ENCODE data around the gene SLC24A4.

Gene SLC24A4

GRCh38 chr14:92302481-92302880, 20.5 kb upstream of the SLC24A4 start:
- ATAC-seq (ENCODE audit: low read depth) = no peak

GRCh38 chr14:92308716-92309115, 14.2 kb upstream of the SLC24A4 start:
- Mint-ChIP-seq H3K36me3 (no peaks in the 10 kb centered on the region), H3K4me1 (no peaks in the 10 kb centered on the region), H3K9me3 (no peaks in the 10 kb centered on the region), H3K27ac (no peak overlapping the region), H3K4me3 (no peak overlapping the region), H3K27me3 (peaks cover 6% of the 10 kb centered on the region)
- no peak for ATAC-seq (ENCODE audit: low read depth)
- no peak for DNase-seq (ENCODE audit: low spot score in 2 of 2)

More at GRCh38 chr14:92302481-92302880, 20.5 kb upstream of the SLC24A4 start:
- DNase-seq (ENCODE audit: low spot score in 2 of 2) = no peak
- Mint-ChIP-seq H3K4me3 (no peak overlapping the region), H3K4me1 (no peaks in the 10 kb centered on the region), H3K27ac (no peak overlapping the region), H3K36me3 (no peaks in the 10 kb centered on the region), H3K9me3 (no peaks in the 10 kb centered on the region), H3K27me3 (peaks cover 20% of the 10 kb centered on the region)

GRCh38 chr14:92309968-92310530, 12.9 kb upstream of the SLC24A4 start:
- Mint-ChIP-seq H3K27me3 (peaks cover 6% of the 10 kb centered on the region), H3K9me3 (no peaks in the 10 kb centered on the region), H3K27ac (no peak overlapping the region), H3K4me3 (no peak overlapping the region), H3K36me3 (no peaks in the 10 kb centered on the region), H3K4me1 (no peaks in the 10 kb centered on the region)
- ATAC-seq (ENCODE audit: low read depth) (no peak), DNase-seq (ENCODE audit: low spot score in 2 of 2) (no peak)

- Mint-ChIP-seq H3K27me3 (peaks cover 6% of the 10 kb centered on the region), H3K4me3 (no peak overlapping the region), H3K36me3 (no peaks in the 10 kb centered on the region), H3K9me3 (no peaks in the 10 kb centered on the region), H3K27ac (no peak overlapping the region), H3K4me1 (no peaks in the 10 kb centered on the region)
- DNase-seq (ENCODE audit: low spot score in 2 of 2) = no peak
- no peak for ATAC-seq (ENCODE audit: low read depth)
These were observed 12.1 kb upstream of the SLC24A4 start for GRCh38 chr14:92310776-92311375.

GRCh38 chr14:92314182-92314581, 8.8 kb upstream of the SLC24A4 start:
- Mint-ChIP-seq H3K9me3 (peaks cover 3% of the 10 kb centered on the region), H3K4me1 (peaks cover 8% of the 10 kb centered on the region), H3K27ac (no peak overlapping the region), H3K36me3 (peaks cover 3% of the 10 kb centered on the region), H3K27me3 (peaks cover 9% of the 10 kb centered on the region), H3K4me3 (no peak overlapping the region)
- DNase-seq (ENCODE audit: low spot score in 2 of 2) = no peak
- no peak for ATAC-seq (ENCODE audit: low read depth)

GRCh38 chr14:92315050-92315805, 7.7 kb upstream of the SLC24A4 start:
- no peak for ATAC-seq (ENCODE audit: low read depth)
- peaks cover 11% of the 10 kb centered on the region for H3K27me3 Mint-ChIP-seq
- no peak overlapping the region for H3K4me3 Mint-ChIP-seq
- DNase-seq (ENCODE audit: low spot score in 2 of 2) = no peak
- peaks cover 8% of the 10 kb centered on the region for H3K4me1 Mint-ChIP-seq
- peaks cover 3% of the 10 kb centered on the region for H3K9me3 Mint-ChIP-seq
- H3K27ac Mint-ChIP-seq = no peak overlapping the region
- H3K36me3 Mint-ChIP-seq = peaks cover 5% of the 10 kb centered on the region

- Mint-ChIP-seq H3K9me3 (peaks cover 3% of the 10 kb centered on the region), H3K4me1 (peaks cover 8% of the 10 kb centered on the region), H3K36me3 (peaks cover 5% of the 10 kb centered on the region), H3K27ac (no peak overlapping the region), H3K27me3 (peaks cover 11% of the 10 kb centered on the region), H3K4me3 (no peak overlapping the region)
- ATAC-seq (ENCODE audit: low read depth) = no peak
- no peak for DNase-seq (ENCODE audit: low spot score in 2 of 2)
These were observed 6.8 kb upstream of the SLC24A4 start for GRCh38 chr14:92316176-92316575.

GRCh38 chr14:92316937-92317336, 6.0 kb upstream of the SLC24A4 start:
- peaks cover 8% of the 10 kb centered on the region for H3K4me1 Mint-ChIP-seq
- peaks cover 5% of the 10 kb centered on the region for H3K36me3 Mint-ChIP-seq
- no peak for ATAC-seq (ENCODE audit: low read depth)

GRCh38 chr14:92317511-92317910, 5.5 kb upstream of the SLC24A4 start:
- Mint-ChIP-seq H3K36me3 (peaks cover 5% of the 10 kb centered on the region), H3K4me1 (peaks cover 8% of the 10 kb centered on the region), H3K9me3 (peaks cover 3% of the 10 kb centered on the region), H3K27ac (no peak overlapping the region), H3K4me3 (no peak overlapping the region), H3K27me3 (peaks cover 18% of the 10 kb centered on the region)
- DNase-seq (ENCODE audit: low spot score in 2 of 2) (no peak), ATAC-seq (ENCODE audit: low read depth) (no peak)

More at GRCh38 chr14:92316937-92317336, 6.0 kb upstream of the SLC24A4 start:
- H3K27me3 Mint-ChIP-seq = peaks cover 16% of the 10 kb centered on the region
- H3K4me3 Mint-ChIP-seq = no peak overlapping the region
- DNase-seq (ENCODE audit: low spot score in 2 of 2) = no peak
- H3K9me3 Mint-ChIP-seq = peaks cover 3% of the 10 kb centered on the region
- no peak overlapping the region for H3K27ac Mint-ChIP-seq

GRCh38 chr14:92321701-92322100, 1.3 kb upstream of the SLC24A4 start:
- Mint-ChIP-seq H3K36me3 (peaks cover 6% of the 10 kb centered on the region), H3K27ac (no peak overlapping the region), H3K9me3 (peaks cover 3% of the 10 kb centered on the region), H3K4me1 (peaks cover 6% of the 10 kb centered on the region), H3K27me3 (peaks cover 28% of the 10 kb centered on the region), H3K4me3 (no peak overlapping the region)
- DNase-seq (ENCODE audit: low spot score in 2 of 2) (no peak), ATAC-seq (ENCODE audit: low read depth) (no peak)

GRCh38 chr14:92322516-92322915, 449 bp upstream of the SLC24A4 start:
- ATAC-seq (ENCODE audit: low read depth) (no peak), DNase-seq (ENCODE audit: low spot score in 2 of 2) (no peak)
- Mint-ChIP-seq H3K36me3 (peaks cover 6% of the 10 kb centered on the region), H3K27ac (no peak overlapping the region), H3K27me3 (peaks cover 30% of the 10 kb centered on the region), H3K4me1 (peaks cover 2% of the 10 kb centered on the region), H3K9me3 (no peaks in the 10 kb centered on the region), H3K4me3 (peak overlapping the region; percentile 77)

GRCh38 chr14:92323916-92324818, 1.2 kb downstream of the SLC24A4 start:
- H3K4me3 Mint-ChIP-seq = no peak overlapping the region
- no peak for DNase-seq (ENCODE audit: low spot score in 2 of 2)
- no peaks in the 10 kb centered on the region for H3K9me3 Mint-ChIP-seq
- peaks cover 2% of the 10 kb centered on the region for H3K4me1 Mint-ChIP-seq
- no peak overlapping the region for H3K27ac Mint-ChIP-seq
- peaks cover 24% of the 10 kb centered on the region for H3K27me3 Mint-ChIP-seq
- ATAC-seq (ENCODE audit: low read depth) = no peak
- H3K36me3 Mint-ChIP-seq = peaks cover 4% of the 10 kb centered on the region

- DNase-seq (ENCODE audit: low spot score in 2 of 2) (no peak), ATAC-seq (ENCODE audit: low read depth) (no peak)
- H3K4me1 Mint-ChIP-seq = peaks cover 2% of the 10 kb centered on the region
- H3K4me3 Mint-ChIP-seq = no peak overlapping the region
- H3K27ac Mint-ChIP-seq = no peak overlapping the region
- peaks cover 2% of the 10 kb centered on the region for H3K36me3 Mint-ChIP-seq
- H3K27me3 Mint-ChIP-seq = peaks cover 20% of the 10 kb centered on the region
- H3K9me3 Mint-ChIP-seq = no peaks in the 10 kb centered on the region
These were observed 2.9 kb downstream of the SLC24A4 start for GRCh38 chr14:92325835-92326234.
